C4-2B (cell line): Measurements from ENCODE around the gene AOAH.

Experiments used
- ZFX ChIP-seq: fragments of 450-650 bp; IDR thresholded peaks from 2 replicates; pipeline ENCODE4 v1.6.1; 2017
- TF ChIP-seq, protein P1 (sequence below): fragments of 450-650 bp; conservative IDR thresholded peaks from 2 replicates; pipeline ENCODE4 v1.5.1; 2017; ENCODE audit warnings: mild to moderate bottlenecking

DNA sequence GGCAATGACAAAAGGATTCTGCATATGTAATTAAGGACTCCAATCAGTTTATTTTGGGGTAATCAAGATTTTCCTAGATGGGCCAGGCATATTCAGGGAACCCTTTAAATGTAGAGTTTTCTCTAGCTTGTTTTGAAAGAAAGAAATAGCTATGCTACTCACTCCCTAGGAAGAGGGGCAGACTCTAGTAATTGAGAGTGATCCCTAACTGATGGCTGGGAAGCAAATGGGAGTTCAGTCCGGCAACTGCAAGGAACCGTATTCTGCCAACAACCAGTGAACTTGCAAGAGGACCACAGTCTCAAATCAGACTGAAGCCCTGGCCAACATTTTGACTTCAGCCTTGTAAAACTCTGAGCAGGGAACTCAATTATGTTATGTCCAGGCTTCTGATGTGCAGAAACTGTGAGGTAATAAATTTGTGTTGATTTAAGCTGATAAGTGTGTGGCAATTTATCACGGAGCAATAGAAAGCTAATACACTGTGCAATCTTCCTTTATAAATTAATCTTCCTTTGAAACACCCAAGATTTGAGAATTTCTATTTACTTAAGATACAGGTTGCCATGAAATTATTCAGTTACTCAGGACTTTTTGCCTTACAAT, 14.0 kb downstream of the AOAH start:
- TF ChIP-seq, protein P1, sequence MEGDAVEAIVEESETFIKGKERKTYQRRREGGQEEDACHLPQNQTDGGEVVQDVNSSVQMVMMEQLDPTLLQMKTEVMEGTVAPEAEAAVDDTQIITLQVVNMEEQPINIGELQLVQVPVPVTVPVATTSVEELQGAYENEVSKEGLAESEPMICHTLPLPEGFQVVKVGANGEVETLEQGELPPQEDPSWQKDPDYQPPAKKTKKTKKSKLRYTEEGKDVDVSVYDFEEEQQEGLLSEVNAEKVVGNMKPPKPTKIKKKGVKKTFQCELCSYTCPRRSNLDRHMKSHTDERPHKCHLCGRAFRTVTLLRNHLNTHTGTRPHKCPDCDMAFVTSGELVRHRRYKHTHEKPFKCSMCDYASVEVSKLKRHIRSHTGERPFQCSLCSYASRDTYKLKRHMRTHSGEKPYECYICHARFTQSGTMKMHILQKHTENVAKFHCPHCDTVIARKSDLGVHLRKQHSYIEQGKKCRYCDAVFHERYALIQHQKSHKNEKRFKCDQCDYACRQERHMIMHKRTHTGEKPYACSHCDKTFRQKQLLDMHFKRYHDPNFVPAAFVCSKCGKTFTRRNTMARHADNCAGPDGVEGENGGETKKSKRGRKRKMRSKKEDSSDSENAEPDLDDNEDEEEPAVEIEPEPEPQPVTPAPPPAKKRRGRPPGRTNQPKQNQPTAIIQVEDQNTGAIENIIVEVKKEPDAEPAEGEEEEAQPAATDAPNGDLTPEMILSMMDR: no peak
- no peak for TF ChIP-seq ZFX
